Mesothelial cell of epicardium (in vitro differentiated cells): ENCODE results near the gene TOPORS. TPM values are rescaled to one million over a fixed set of nuclear protein-coding genes. Genes with fewer than 3 reads are reported as not detected.

ENCODE experiments used
- DNase-seq, 2 experiments: peaks; one replicate each; pipeline ENCODE4 v3.0.0; 2021; ENCODE audit warnings: low spot score in 2 of 2; ENCODE audit not compliant: unreplicated experiment in 2 of 2
- H3K27ac Mint-ChIP-seq: 2 replicates; pipeline ENCODE4 v1.8.0; 2021; ENCODE audit warnings: mixed read lengths
- H3K27me3 Mint-ChIP-seq: 2 replicates; pipeline ENCODE4 v1.8.0; 2021; ENCODE audit warnings: low read depth, mixed read lengths
- H3K36me3 Mint-ChIP-seq: 2 replicates; pipeline ENCODE4 v1.8.0; 2021; ENCODE audit warnings: mixed read lengths
- H3K4me1 Mint-ChIP-seq: 2 replicates; pipeline ENCODE4 v1.8.0; 2021; ENCODE audit warnings: mixed read lengths
- H3K4me3 Mint-ChIP-seq: 2 replicates; pipeline ENCODE4 v1.8.0; 2021; ENCODE audit warnings: mild to moderate bottlenecking, moderate library complexity, mixed read lengths
- H3K9me3 Mint-ChIP-seq: 2 replicates; pipeline ENCODE4 v1.8.0; 2021; ENCODE audit warnings: mixed read lengths
- CTCF ChIP-seq: fragments of 200-600 bp; sonication (generic); IDR thresholded peaks from one replicate; pipeline ENCODE4 v1.5.0; 2021; ENCODE audit warnings: antibody characterized with exemption; ENCODE audit not compliant: unreplicated experiment
- total RNA-seq: library from RNA; stranded (reverse); gene quantifications from 3 replicates; pipeline ENCODE4 v1.2.1, GENCODE V29; 2021

Gene TOPORS
- total RNA-seq, 1 donor from 2014 or later: 22.8 TPM

DNA sequence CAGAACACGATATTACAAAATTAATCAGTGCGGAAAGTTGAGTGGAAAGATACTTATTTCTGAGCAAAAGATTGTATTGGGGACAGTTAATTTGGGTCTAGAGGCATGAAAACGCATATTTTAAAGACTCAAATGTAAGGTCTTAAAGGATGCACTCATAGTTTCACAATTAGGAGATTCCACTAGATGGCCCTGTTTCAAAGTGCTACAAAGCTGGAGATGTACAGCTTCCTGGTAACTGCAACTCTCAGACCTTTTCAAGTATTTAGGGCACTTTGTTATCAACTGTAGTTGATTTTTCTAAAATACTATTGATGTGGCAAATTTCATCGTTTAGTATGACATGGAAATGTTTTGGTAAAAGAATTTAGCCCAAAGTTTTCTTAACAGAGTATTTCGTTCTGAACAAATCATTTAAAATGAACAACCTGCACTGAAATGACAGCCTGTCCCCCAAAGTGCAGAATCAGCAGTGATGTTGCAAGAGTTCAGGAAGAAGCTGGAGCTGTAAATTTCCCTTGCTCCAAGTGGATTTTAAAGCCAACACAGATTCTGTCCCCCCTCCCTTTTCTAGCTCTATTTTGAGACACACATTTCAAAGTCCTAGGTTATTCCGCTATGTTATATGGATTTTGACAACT lies 36.8 kb upstream of the TOPORS start:
- peaks cover 4% of the 10 kb centered on the region for H3K4me1 Mint-ChIP-seq
- peaks cover 6% of the 10 kb centered on the region for H3K9me3 Mint-ChIP-seq
- H3K27me3 Mint-ChIP-seq: peaks cover 33% of the 10 kb centered on the region
- H3K36me3 Mint-ChIP-seq: no peaks in the 10 kb centered on the region
- DNase-seq: no peak
- no peak for TF ChIP-seq CTCF
- no peak overlapping the region for H3K27ac Mint-ChIP-seq
- no peak overlapping the region for H3K4me3 Mint-ChIP-seq

GRCh38 chr9:32587901-32588300 lies 35.5 kb upstream of the TOPORS start:
- no peaks in the 10 kb centered on the region for H3K36me3 Mint-ChIP-seq
- H3K9me3 Mint-ChIP-seq: peaks cover 6% of the 10 kb centered on the region
- no peak overlapping the region for H3K27ac Mint-ChIP-seq
- H3K27me3 Mint-ChIP-seq: peaks cover 33% of the 10 kb centered on the region
- no peak overlapping the region for H3K4me3 Mint-ChIP-seq
- peaks cover 4% of the 10 kb centered on the region for H3K4me1 Mint-ChIP-seq
- no peak for TF ChIP-seq CTCF
- DNase-seq: no peak

DNA sequence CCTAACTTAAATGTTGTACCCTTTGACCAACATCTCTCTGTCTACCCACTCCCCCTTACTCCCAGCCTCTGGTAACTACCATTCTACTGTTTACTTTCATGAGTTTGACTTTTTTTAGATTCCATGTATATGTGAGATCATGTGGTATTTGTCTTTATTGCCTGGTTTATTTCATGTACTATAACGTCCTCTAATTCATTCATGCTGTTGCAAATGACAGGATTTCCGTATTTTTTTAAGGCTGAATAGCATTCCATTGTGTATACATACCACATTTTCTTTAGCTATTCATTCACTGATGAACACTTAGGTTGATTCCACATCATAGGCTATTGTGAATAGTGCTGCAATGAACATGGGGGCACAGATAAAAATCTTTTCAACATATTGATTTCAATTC lies 32.4 kb upstream of the TOPORS start:
- Mint-ChIP-seq H3K4me3 (no peak overlapping the region), H3K27ac (no peak overlapping the region), H3K36me3 (no peaks in the 10 kb centered on the region), H3K9me3 (peaks cover 6% of the 10 kb centered on the region), H3K4me1 (peaks cover 7% of the 10 kb centered on the region), H3K27me3 (peaks cover 35% of the 10 kb centered on the region)
- TF ChIP-seq CTCF: no peak
- DNase-seq: no peak

GRCh38 chr9:32581512-32582143 lies 29.2 kb upstream of the TOPORS start:
- TF ChIP-seq CTCF: peak; percentile 54
- peaks cover 44% of the 10 kb centered on the region for H3K27me3 Mint-ChIP-seq
- H3K4me1 Mint-ChIP-seq: peaks cover 5% of the 10 kb centered on the region
- H3K4me3 Mint-ChIP-seq: no peak overlapping the region
- DNase-seq: no peak
- H3K27ac Mint-ChIP-seq: no peak overlapping the region
- H3K36me3 Mint-ChIP-seq: no peaks in the 10 kb centered on the region
- peaks cover 6% of the 10 kb centered on the region for H3K9me3 Mint-ChIP-seq

- H3K9me3 Mint-ChIP-seq: peaks cover under 1% of the 10 kb centered on the region
- H3K4me3 Mint-ChIP-seq: no peak overlapping the region
- no peak for DNase-seq
- H3K27me3 Mint-ChIP-seq: peaks cover 42% of the 10 kb centered on the region
- H3K4me1 Mint-ChIP-seq: peaks cover 5% of the 10 kb centered on the region
- H3K27ac Mint-ChIP-seq: no peak overlapping the region
- no peaks in the 10 kb centered on the region for H3K36me3 Mint-ChIP-seq
- no peak for TF ChIP-seq CTCF
Observed at GRCh38 chr9:32580631-32581300, 28.4 kb upstream of the TOPORS start.
